HEK293 (cell line): ENCODE measurements around the gene MYOF.

ENCODE experiments used
- ZNF354C ChIP-seq: fragments of 450-650 bp; formaldehyde crosslinking; IDR thresholded peaks from 2 replicates; pipeline ENCODE4 v1.5.1; 2016; ENCODE audit warnings: missing biosample characterization, missing genetic modification characterization, low read depth, borderline replicate concordance
- ZNF707 ChIP-seq: fragments of 450-650 bp; formaldehyde crosslinking; IDR thresholded peaks from 2 replicates; pipeline ENCODE4 v1.5.1; 2016; ENCODE audit warnings: missing biosample characterization, missing genetic modification characterization

DNA sequence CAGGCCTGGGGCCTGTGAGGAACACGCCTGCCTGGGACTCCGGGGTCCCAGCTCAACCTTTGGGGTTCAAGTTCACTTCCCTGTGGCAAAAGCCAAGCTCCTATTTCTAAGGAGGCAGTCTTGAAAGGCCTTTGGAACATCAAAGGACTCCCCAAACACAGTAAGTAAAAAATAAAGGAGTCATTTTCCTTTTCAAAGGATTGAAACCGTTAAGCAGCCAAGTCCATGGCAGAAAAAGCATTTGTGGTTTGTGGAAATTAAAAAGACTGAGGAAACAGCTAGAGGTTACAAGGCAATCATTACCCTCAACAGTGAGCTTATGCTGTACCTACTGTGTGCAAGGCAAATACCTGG lies 200.8 kb downstream of the MYOF start:
- TF ChIP-seq ZNF354C (tag by site-specific recombination) (no peak), ZNF707 (tag by site-specific recombination) (no peak)
